Esophagus squamous epithelium (tissue), 4 donors: Measurements from ENCODE around the gene ST3GAL5.

Experiments
- POLR2A ChIP-seq, 4 donors: fragments of 450-650 bp; IDR thresholded peaks; one replicate each; pipeline ENCODE4 v1.6.1; 2017; ENCODE audit warnings: antibody characterized with exemption in 4 of 4, mild to moderate bottlenecking in 4 of 4, moderate library complexity in 3 of 4
- TF ChIP-seq, protein P1 (sequence below), 6 experiments: fragments of 450-650 bp in 4 of 6; fragments of 200-600 bp in 2 of 6; sonication (generic) in 2 of 6; IDR thresholded peaks; one replicate each; pipeline ENCODE4 v1.5.1; 2016 to 2019; ENCODE audit warnings: antibody characterized with exemption in 6 of 6, mild to moderate bottlenecking in 4 of 6, moderate library complexity in 4 of 6

DNA sequence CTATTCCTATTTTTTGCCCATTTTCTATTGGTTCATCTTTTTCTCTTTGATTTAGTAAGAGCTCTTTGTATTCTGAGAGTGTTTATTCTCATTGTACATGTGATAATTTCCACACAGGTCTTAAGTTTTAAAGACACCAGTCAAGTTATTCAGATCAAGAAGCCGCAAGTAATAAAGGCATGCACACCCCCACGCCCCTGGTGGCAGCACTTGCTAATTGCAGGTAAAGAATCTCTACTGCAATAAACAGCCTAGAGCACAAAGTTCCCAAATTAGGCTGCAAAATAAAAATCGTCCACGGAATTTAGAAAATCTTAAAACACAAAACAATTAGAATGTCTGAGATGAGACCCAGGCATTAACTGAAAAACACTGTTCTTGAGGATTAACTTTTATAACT lies 45.2 kb downstream of the ST3GAL5 start:
- TF ChIP-seq, protein P1, sequence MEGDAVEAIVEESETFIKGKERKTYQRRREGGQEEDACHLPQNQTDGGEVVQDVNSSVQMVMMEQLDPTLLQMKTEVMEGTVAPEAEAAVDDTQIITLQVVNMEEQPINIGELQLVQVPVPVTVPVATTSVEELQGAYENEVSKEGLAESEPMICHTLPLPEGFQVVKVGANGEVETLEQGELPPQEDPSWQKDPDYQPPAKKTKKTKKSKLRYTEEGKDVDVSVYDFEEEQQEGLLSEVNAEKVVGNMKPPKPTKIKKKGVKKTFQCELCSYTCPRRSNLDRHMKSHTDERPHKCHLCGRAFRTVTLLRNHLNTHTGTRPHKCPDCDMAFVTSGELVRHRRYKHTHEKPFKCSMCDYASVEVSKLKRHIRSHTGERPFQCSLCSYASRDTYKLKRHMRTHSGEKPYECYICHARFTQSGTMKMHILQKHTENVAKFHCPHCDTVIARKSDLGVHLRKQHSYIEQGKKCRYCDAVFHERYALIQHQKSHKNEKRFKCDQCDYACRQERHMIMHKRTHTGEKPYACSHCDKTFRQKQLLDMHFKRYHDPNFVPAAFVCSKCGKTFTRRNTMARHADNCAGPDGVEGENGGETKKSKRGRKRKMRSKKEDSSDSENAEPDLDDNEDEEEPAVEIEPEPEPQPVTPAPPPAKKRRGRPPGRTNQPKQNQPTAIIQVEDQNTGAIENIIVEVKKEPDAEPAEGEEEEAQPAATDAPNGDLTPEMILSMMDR (IDR thresholded peaks at IDR 0.05) = peak in 4 of 6 experiments; percentile 19 to 62 (median 24)
- TF ChIP-seq POLR2A (IDR thresholded peaks at IDR 0.05) = no peak
